ENCODE results near the gene MPDZ. TPM values are rescaled to one million over a fixed set of nuclear protein-coding genes. Genes with fewer than 3 reads are reported as not detected.

Gene MPDZ
- polyA plus RNA-seq, 2 of the 4 experiments (the other 2 are of a cell fraction), result 19.5 to 36.4 TPM

GRCh38 chr9:13127131-13127530 is 152.4 kb downstream of the MPDZ start:
- ATAC-seq (no peak), DNase-seq (ENCODE audit: low read depth in 1 of 2, low spot score in 1 of 2) (no peak), FAIRE-seq (no peak)
- Histone ChIP-seq H3K4me2 (no peak overlapping the region), H3K9me3 (no peaks in the 10 kb centered on the region), H3K27ac (no peak overlapping the region), H3K4me1 (no peaks in the 10 kb centered on the region), H3K4me3 (no peak overlapping the region)
- WGBS (ENCODE audit: missing lambda C conversion rate), result 96% methylated on average over 3 of the region's 3 CpGs
- TF ChIP-seq CHD2 (IDR thresholded peaks at IDR 0.05; ENCODE audit: low read length, partially characterized antibody) (no peak), MAZ (IDR thresholded peaks at IDR 0.05; ENCODE audit: borderline replicate concordance, low read depth, low read length) (no peak)
- CTCF ChIA-PET, result no interaction called here
- POLR2A ChIA-PET, result no interaction called here

DNA sequence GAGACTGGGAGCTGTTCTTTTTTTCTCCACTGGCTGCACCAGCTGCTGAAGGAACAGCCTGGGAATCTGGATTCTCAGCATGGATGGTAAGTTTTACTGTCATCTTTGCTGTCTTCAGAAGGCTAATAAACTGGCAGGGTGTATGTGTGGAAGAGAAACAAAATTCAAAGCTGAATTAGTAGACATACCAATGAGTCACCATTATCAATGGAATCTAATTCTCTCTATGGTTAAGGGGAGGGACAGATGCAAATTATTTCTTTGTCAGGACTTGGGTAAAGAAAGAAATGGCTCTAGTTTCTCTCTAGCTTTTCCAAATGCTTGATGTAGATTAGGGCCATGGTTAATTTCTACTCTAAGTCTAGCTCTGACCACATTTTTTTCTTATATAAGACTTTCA is 154.2 kb downstream of the MPDZ start:
- H3K4me1 ChIP-seq, result no peaks in the 10 kb centered on the region
- TF ChIP-seq CHD2 (IDR thresholded peaks at IDR 0.05; ENCODE audit: low read length, partially characterized antibody), result no peak
- no peak for TF ChIP-seq RNF2 (IDR thresholded peaks at IDR 0.05; ENCODE audit: borderline replicate concordance, low read depth)
- TF ChIP-seq JUNB (IDR thresholded peaks at IDR 0.05), result no peak
- TF ChIP-seq EHF (CRISPR knock-in tag; IDR thresholded peaks at IDR 0.05), result no peak
- no peak for TF ChIP-seq RAD21 (conservative IDR thresholded peaks at IDR 0.05 in 1 of 2, IDR thresholded peaks at IDR 0.05 in 1 of 2)
- TF ChIP-seq, protein P1, sequence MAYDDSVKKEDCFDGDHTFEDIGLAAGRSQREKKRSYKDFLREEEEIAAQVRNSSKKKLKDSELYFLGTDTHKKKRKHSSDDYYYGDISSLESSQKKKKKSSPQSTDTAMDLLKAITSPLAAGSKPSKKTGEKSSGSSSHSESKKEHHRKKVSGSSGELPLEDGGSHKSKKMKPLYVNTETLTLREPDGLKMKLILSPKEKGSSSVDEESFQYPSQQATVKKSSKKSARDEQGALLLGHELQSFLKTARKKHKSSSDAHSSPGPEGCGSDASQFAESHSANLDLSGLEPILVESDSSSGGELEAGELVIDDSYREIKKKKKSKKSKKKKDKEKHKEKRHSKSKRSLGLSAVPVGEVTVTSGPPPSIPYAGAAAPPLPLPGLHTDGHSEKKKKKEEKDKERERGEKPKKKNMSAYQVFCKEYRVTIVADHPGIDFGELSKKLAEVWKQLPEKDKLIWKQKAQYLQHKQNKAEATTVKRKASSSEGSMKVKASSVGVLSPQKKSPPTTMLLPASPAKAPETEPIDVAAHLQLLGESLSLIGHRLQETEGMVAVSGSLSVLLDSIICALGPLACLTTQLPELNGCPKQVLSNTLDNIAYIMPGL (CRISPR knock-in tag; IDR thresholded peaks at IDR 0.05; ENCODE audit: borderline replicate concordance), result no peak
- TF ChIP-seq GATA3 (IDR thresholded peaks at IDR 0.05; ENCODE audit: borderline replicate concordance), result no peak
- TF ChIP-seq ZSCAN20 (CRISPR knock-in tag; IDR thresholded peaks at IDR 0.05), result no peak
- TF ChIP-seq TP53 (CRISPR knock-in tag; IDR thresholded peaks at IDR 0.05), result no peak
- TF ChIP-seq ZNF302 (CRISPR knock-in tag; IDR thresholded peaks at IDR 0.05), result no peak
- no peak for TF ChIP-seq USF2 (IDR thresholded peaks at IDR 0.05)
- no peak for FAIRE-seq
- ATAC-seq, result no peak
- no peak overlapping the region for H3K4me3 ChIP-seq
- H3K9me3 ChIP-seq, result no peaks in the 10 kb centered on the region
- POLR2A ChIA-PET, result no interaction called here
- H3K27ac ChIP-seq, result no peak overlapping the region
- CTCF ChIA-PET, result interaction anchor here (1.3 kb wide), 1 partner anchor 91 kb away, joined by 3 read pairs; no protein-coding TSS in a partner anchor
- no peak overlapping the region for H3K4me2 ChIP-seq
- DNase-seq (ENCODE audit: low read depth in 1 of 2, low spot score in 1 of 2), result no peak

DNA sequence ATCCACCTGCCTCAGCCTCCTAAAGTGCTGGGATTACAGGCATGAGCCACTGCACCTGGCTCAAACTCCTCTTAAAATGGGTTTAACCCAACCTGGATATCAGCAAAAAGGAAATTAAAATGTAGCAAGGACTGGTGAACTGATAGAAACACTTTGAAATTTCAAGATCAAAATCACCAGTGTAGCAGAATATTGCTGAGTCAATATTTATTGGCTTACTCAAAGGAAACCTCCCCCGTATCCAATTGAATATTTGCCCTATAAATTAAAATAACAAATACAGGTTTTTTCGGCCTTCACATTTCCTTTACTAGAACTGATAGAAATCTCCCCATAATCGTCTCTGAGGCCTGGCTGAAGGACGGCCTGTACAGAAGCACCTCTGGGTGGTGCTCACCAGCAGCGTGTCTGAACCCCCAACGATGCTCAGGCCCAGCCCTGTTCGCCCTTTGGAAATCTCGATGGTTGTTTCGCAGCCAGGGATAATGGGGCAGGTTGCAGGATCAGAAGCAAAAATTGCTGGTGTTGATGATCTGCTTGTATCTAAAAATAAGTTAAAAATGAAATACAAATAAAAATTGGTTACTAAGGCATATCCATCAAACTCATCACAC is 156.6 kb downstream of the MPDZ start:
- H3K4me3 ChIP-seq, result no peak overlapping the region
- no peaks in the 10 kb centered on the region for H3K4me1 ChIP-seq
- ATAC-seq (no peak), FAIRE-seq (no peak), DNase-seq (ENCODE audit: low read depth in 1 of 2, low spot score in 1 of 2) (no peak)
- ChIA-PET POLR2A (no interaction called here), CTCF (no interaction called here)
- TF ChIP-seq CHD2 (IDR thresholded peaks at IDR 0.05; ENCODE audit: low read length, partially characterized antibody), result no peak
- TF ChIP-seq MAFK (IDR thresholded peaks at IDR 0.05; ENCODE audit: partially characterized antibody), result peak; percentile 73
- 90% methylated on average over 9 of the region's 9 CpGs for WGBS (ENCODE audit: missing lambda C conversion rate)
- H3K4me2 ChIP-seq, result no peak overlapping the region
- H3K27ac ChIP-seq, result no peak overlapping the region
- no peaks in the 10 kb centered on the region for H3K9me3 ChIP-seq

- DNase-seq (ENCODE audit: low read depth in 1 of 2, low spot score in 1 of 2) (no peak), ATAC-seq (no peak), FAIRE-seq (no peak)
- ChIA-PET CTCF (no interaction called here), POLR2A (no interaction called here)
- Histone ChIP-seq H3K9me3 (no peaks in the 10 kb centered on the region), H3K4me1 (no peaks in the 10 kb centered on the region; the same call in 2 of the 3 replicates), H3K4me3 (no peak overlapping the region), H3K4me2 (no peak overlapping the region), H3K27ac (no peak overlapping the region)
- WGBS (ENCODE audit: missing lambda C conversion rate), result 94% methylated on average over 2 of the region's 2 CpGs
- TF ChIP-seq, protein P1 (CRISPR knock-in tag; IDR thresholded peaks at IDR 0.05; ENCODE audit: borderline replicate concordance), result no peak
- TF ChIP-seq CEBPB (IDR thresholded peaks at IDR 0.05) (no peak), RFX5 (IDR thresholded peaks at IDR 0.05) (no peak), NR3C1 (IDR thresholded peaks at IDR 0.05) (no peak), TFCP2L1 (CRISPR knock-in tag; IDR thresholded peaks at IDR 0.05) (no peak), HEYL (CRISPR knock-in tag; IDR thresholded peaks at IDR 0.05) (no peak), CHD2 (IDR thresholded peaks at IDR 0.05; ENCODE audit: low read length, partially characterized antibody) (no peak), HDAC2 (IDR thresholded peaks at IDR 0.05) (no peak), FOSB (CRISPR knock-in tag; IDR thresholded peaks at IDR 0.05) (no peak), EP300 (IDR thresholded peaks at IDR 0.05) (no peak), EHMT2 (IDR thresholded peaks at IDR 0.05; ENCODE audit: low read depth) (no peak)
- TF ChIP-seq, protein P2, sequence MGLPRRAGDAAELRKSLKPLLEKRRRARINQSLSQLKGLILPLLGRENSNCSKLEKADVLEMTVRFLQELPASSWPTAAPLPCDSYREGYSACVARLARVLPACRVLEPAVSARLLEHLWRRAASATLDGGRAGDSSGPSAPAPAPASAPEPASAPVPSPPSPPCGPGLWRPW (IDR thresholded peaks at IDR 0.05), result no peak
- TF ChIP-seq, protein P3, sequence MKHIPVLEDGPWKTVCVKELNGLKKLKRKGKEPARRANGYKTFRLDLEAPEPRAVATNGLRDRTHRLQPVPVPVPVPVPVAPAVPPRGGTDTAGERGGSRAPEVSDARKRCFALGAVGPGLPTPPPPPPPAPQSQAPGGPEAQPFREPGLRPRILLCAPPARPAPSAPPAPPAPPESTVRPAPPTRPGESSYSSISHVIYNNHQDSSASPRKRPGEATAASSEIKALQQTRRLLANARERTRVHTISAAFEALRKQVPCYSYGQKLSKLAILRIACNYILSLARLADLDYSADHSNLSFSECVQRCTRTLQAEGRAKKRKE (CRISPR knock-in tag; IDR thresholded peaks at IDR 0.05; ENCODE audit: low read depth), result no peak
- TF ChIP-seq, protein P4, sequence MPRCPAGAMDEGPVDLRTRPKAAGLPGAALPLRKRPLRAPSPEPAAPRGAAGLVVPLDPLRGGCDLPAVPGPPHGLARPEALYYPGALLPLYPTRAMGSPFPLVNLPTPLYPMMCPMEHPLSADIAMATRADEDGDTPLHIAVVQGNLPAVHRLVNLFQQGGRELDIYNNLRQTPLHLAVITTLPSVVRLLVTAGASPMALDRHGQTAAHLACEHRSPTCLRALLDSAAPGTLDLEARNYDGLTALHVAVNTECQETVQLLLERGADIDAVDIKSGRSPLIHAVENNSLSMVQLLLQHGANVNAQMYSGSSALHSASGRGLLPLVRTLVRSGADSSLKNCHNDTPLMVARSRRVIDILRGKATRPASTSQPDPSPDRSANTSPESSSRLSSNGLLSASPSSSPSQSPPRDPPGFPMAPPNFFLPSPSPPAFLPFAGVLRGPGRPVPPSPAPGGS (IDR thresholded peaks at IDR 0.05), result no peak
Observed at GRCh38 chr9:13118313-13118712, 161.2 kb downstream of the MPDZ start.

Data from A549 (cell line).